ENCODE results near the gene EAF1.
A peak's percentile ranks its signal among the peaks of the same experiment; 100 is the strongest.
"Not testable (repeated sequence)": the region's sequence is repeated elsewhere in the genome, so short reads cannot be mapped to it uniquely, and the experiment has no call there.

The EAF1 gene

DNA sequence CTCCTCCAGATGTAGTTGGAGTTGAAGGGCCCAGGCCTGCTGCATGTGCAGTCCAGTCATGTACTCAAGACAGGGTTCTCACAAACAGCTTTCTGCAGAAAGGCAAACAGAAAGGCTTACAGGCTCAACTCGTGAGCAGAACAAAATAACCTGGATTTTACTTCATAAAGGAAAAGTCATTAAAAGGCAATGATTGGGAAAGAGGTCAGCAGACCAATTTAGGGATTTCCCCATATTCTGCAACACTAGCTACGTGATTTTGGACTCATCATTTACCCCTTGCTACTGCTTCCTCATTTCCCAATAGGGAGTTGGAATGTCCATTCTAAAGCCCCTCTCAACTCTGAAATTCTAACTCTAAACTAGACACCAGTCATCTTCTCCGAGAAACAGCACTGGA lies 18.2 kb upstream of the EAF1 start:
- no peak for DNase-seq

DNA sequence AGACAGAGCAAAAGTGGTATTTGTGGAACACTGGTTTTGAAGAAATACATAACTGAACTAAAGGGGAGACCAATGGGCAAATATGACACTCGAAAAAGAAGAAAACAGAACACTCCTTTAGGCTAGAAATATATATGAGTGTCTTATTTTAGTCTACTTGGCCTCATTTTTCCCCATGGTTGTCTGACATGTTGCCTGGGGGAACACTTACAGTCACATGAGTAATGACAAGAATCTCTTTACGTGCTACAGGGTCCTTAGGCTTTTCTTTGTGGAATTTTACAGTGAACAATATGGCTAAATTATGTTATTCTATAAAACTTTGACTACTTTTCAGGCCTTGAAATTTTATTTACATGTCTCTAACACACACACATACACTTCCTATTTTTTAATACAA lies 17.6 kb upstream of the EAF1 start:
- no peak for DNase-seq

- not testable (repeated sequence) for DNase-seq
Observed at GRCh38 chr3:15410966-15411365, 16.4 kb upstream of the EAF1 start.

- no peak for DNase-seq
Observed at GRCh38 chr3:15420871-15421270, 6.5 kb upstream of the EAF1 start.

- DNase-seq, result no peak
Observed at GRCh38 chr3:15426579-15427118, 749 bp upstream of the EAF1 start.

- DNase-seq, result no peak
Observed at GRCh38 chr3:15427981-15428380, 583 bp downstream of the EAF1 start.

GRCh38 chr3:15428539-15428938 lies 1.1 kb downstream of the EAF1 start:
- DNase-seq, result peak; percentile 17

DNA sequence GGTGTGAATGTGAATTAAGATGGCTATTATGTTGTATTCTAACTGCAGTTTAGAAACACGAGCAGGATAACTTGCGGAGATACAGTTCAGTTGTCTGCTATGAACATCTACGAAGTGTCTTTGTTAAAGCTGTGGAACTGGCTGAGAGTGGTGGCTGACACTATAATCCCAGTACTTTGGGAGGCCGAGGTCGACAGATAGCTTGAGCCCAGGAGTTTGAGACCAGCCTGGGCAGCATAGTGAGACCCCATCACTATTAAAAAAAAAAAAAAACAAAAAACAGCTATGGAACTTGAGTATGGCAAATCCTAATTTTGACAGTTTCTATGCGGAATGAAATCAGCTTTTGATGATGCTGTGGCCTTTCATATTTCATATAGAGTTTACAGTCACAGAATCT lies 1.7 kb downstream of the EAF1 start:
- no peak for DNase-seq

GRCh38 chr3:15430624-15431023 lies 3.2 kb downstream of the EAF1 start:
- no peak for DNase-seq

GRCh38 chr3:15431256-15431837 lies 3.9 kb downstream of the EAF1 start:
- no peak for DNase-seq

- DNase-seq, result no peak
Observed at GRCh38 chr3:15433531-15433930, 6.1 kb downstream of the EAF1 start.

- no peak for DNase-seq
Observed at GRCh38 chr3:15434756-15435155, 7.4 kb downstream of the EAF1 start.

GRCh38 chr3:15436246-15436645 lies 8.8 kb downstream of the EAF1 start:
- DNase-seq, result no peak

DNA sequence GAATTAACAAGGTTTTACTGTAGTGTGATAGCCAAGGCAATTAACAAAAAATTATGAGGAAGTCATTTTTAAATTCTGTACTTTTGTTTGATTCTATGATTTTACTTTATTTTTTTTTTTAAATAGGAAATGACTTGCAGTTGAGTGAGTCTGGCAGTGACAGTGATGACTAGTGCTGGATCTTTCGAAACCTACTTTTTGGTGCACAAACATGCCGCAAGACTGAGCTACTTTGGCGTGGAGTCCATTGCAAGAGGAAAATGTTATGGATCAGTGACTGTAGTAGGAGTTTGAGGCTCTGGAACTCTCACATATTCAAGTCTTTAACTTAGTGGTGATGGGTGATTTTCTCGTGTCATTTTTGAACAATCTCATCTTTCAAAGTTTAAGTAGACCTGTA lies 11.6 kb downstream of the EAF1 start:
- DNase-seq, result no peak

DNA sequence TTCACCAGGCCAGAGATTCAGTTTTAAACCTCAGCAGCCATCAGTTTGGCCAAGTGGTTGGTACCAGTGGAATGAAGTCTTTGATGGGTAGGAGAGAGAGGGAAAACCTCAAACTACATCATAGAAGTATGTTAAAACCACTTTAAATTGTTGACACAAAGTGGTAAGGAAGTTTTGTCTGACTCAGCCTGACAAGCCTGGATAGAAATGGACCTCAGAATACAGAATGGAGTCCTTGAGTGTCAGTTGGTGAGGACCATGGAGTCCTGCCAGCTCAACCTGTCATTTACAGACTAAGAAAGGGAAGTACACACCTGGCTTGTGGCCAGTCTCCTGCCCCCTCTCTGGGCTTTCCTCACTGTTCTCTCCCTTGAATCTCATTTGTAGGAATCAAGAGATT lies 12.1 kb downstream of the EAF1 start:
- no peak for DNase-seq

DNA sequence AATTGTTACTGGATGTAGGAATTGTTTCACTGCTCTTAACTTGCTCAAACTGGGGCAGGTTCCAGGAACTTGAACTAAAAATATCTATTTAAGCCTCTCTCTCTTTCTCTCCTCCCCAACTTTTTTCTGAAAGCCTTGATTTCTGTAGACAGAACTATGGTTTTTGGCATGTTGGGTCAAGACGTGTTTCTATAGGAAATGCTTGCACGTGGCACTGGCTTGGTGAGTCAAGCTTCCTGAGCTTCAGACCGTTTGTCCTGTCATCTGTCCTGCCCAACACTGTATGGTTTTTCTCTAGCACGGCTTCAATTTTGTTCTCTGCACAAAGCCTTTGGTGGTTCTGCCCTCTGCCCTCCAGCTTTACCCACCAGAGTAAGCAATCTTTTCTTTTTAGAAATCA lies 13.5 kb downstream of the EAF1 start:
- DNase-seq, result no peak

- DNase-seq, result no peak
Observed at GRCh38 chr3:15443826-15444524, 16.6 kb downstream of the EAF1 start.

DNA sequence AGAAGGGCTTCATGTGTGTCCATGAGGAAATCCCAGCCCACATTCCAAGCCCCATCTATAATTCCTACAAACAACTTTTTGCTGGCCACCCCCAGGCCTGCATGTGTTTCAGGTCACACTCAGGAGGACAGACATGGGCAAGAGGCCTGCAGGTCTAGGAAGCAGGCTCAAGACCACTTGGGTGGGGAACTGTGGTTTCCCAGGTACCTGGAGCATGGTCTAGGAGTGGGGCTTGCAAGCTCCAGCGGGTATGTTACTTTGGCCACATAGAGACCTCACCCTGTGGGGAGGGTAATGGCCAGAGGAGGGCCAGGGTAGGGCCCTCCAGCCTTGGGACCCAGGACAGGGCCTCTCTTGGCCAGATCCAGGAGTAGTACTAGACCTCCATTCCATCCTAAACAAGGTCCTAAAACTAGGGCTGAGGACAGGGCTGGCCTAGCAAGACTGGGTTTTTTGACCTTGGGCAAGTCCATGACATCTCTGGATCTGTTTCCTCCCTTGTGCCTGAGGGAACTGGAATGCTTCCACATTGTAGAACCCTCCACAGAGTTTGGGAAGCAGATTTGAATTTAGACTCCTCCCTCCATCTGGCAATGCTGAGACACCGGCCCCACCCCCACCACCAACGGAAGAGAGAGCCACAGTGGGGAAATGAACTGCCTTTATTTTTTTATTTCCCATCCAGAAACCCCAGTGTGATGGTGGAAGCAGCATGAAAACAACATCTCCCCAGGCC lies 22.3 kb downstream of the EAF1 start:
- DNase-seq, result no peak

- no peak for DNase-seq
Observed at GRCh38 chr3:15450438-15451215, 23.2 kb downstream of the EAF1 start.

GRCh38 chr3:15451216-15452113 lies 24.1 kb downstream of the EAF1 start:
- DNase-seq, result no peak

DNA sequence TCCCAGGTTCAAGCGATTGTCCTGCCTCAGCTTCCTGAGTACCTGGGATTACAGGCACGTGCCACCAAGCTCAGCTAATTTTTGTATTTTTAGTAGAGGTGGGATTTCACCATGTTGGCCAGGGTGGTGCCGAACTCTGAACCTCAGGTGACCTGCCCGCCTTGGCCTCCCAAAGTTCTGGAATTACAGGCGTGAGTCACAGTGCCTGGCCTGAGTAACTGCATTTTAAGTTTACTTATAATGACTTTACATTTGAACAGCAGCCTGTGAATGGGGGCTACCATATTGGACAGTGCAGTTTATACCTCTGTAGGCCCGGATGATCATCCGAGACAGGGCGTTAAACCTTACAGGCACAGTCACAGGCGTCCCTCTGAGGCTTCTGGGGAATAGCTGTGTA lies 24.8 kb downstream of the EAF1 start:
- DNase-seq, result no peak

GRCh38 chr3:15452961-15453360 lies 25.6 kb downstream of the EAF1 start:
- no peak for DNase-seq

Data from activated naive CD4-positive, alpha-beta T cell treated with anti-CD3 and anti-CD28 coated beads, Interleukin-2, amount 50 U/mL, for 16 hours (primary cell).